Transverse colon (tissue), 4 donors: ENCODE measurements around the gene TSC22D4. TPM values are rescaled to one million over a fixed set of nuclear protein-coding genes. Genes with fewer than 3 reads are reported as not detected.
A peak's percentile ranks its signal among the peaks of the same experiment; 100 is the strongest.
"Not testable (repeated sequence)": the region's sequence is repeated elsewhere in the genome, so short reads cannot be mapped to it uniquely, and the experiment has no call there.

Experiments used
- DNase-seq: peaks from one replicate; pipeline ENCODE4 v3.0.0-alpha.2; 2019
- H3K27ac ChIP-seq, 4 donors: fragments of 200-600 bp; sonication (generic); 2 replicates each; pipeline ENCODE4 v1.5.1; 2016 to 2018; ENCODE audit warnings: inconsistent platforms in 4 of 4
- H3K27me3 ChIP-seq: fragments of 200-600 bp; sonication (generic); 2 replicates; pipeline ENCODE4 v1.5.1; 2017; ENCODE audit warnings: inconsistent platforms
- H3K36me3 ChIP-seq, 4 donors: fragments of 200-600 bp; sonication (generic); 2 replicates each; pipeline ENCODE4 v1.5.1; 2017 to 2019; ENCODE audit warnings: inconsistent platforms in 4 of 4
- H3K4me1 ChIP-seq, 4 donors: fragments of 200-600 bp; sonication (generic); 2 replicates each; pipeline ENCODE4 v1.5.1; 2017 to 2020; ENCODE audit warnings: inconsistent platforms in 4 of 4
- H3K4me3 ChIP-seq, 4 donors: fragments of 200-600 bp; sonication (generic); 1 replicate in 1 of 4; 2 replicates in 3 of 4; pipeline versions ENCODE4 v1.5.1 to v1.6.1; 2017 to 2019; ENCODE audit warnings: inconsistent platforms in 4 of 4
- H3K9me3 ChIP-seq, 2 donors: fragments of 200-600 bp; sonication (generic); 2 replicates each; pipeline ENCODE4 v1.5.1; 2017 to 2019; ENCODE audit warnings: inconsistent platforms in 2 of 2
- CTCF ChIP-seq, 5 experiments: fragments of 200-600 bp in 3 of 5; fragments of 450-650 bp in 2 of 5; sonication (generic) in 3 of 5; IDR thresholded peaks; 1 replicate in 2 of 5; 2 replicates in 3 of 5; pipeline ENCODE4 v1.5.1; 2016 to 2017; ENCODE audit warnings: antibody characterized with exemption in 5 of 5, inconsistent platforms in 3 of 5, mild to moderate bottlenecking in 2 of 5, moderate library complexity in 1 of 5
- EP300 ChIP-seq: sonication (generic); formaldehyde crosslinking; IDR thresholded peaks from one replicate; pipeline ENCODE4 v1.6.1; 2017; ENCODE audit warnings: antibody characterized with exemption, low read depth
- POLR2A ChIP-seq: fragments of 450-650 bp; IDR thresholded peaks from one replicate; pipeline ENCODE4 v1.6.1; 2016; ENCODE audit warnings: antibody characterized with exemption, mild to moderate bottlenecking, moderate library complexity
- POLR2AphosphoS5 ChIP-seq, 3 donors: sonication (generic); formaldehyde crosslinking; IDR thresholded peaks; one replicate each; pipeline ENCODE4 v1.6.1; 2016; ENCODE audit warnings: antibody characterized with exemption in 3 of 3
- WGBS, 2 donors: methylation state at CpG; one replicate each; pipeline ENCODE4 v1.1.5; 2018; ENCODE audit warnings: low coverage in 1 of 2; 5-methylcytosine and 5-hydroxymethylcytosine counted together
- in situ Hi-C, 4 donors: fragments of 200-750 bp; cut with MboI; loops; one replicate each; pipeline versions ENCODE4 v1.15.0 to v1.15.1; 2017; ENCODE audit warnings: low sequenced_read_pairs in 3 of 4, low pct_ligation_motif_present in 1 of 4, low pct_unique_long_range_greater_than_20kb in 1 of 4
- intact Hi-C: fragments of 100-400 bp; cut with DNase I; formaldehyde crosslinking; loops from one replicate; pipeline ENCODE4 v1.15.1; 2023; ENCODE audit warnings: low total_unique reads
- total RNA-seq, 4 donors: library from RNA; depleted of rRNA; stranded (reverse); fragments of >200 nt; gene quantifications; one replicate each; pipeline ENCODE4 v1.1.0, GENCODE V29; 2016

TSC22D4 gene
- total RNA-seq, 4 donors from 2014 or later: 41.6 to 101 (median 67.6) TPM

DNA sequence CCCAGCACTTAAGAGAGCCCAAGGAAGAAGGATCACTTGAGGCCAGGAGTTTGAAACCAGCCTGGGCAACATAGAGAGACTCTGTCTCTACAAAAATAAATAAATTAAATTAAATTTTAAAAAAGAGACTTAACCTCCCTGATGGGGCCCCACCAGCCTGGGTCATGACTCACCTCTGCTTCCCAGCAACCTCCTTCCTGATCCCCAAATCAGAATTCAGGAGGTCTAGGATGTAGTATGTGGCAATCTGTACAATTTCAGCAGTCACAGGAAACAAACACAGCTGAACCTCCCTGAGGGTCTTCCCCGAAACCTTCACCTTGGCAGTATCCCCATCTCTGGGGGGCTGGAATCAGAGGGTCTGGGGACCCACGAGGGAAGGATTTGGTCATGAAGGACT, 33.0 kb downstream of the TSC22D4 start:
- intact Hi-C loops (no loop called here), in situ Hi-C loops (no loop called here)
- H3K36me3 ChIP-seq: no peaks in the 10 kb centered on the region
- no peaks in the 10 kb centered on the region for H3K27me3 ChIP-seq
- H3K27ac ChIP-seq: no peak overlapping the region
- TF ChIP-seq EP300 (no peak), POLR2AphosphoS5 (IDR thresholded peaks at IDR 0.05) (no peak), POLR2A (no peak), CTCF (IDR thresholded peaks at IDR 0.05) (no peak)
- peaks cover 0 to 22% (median 6%) of the 10 kb centered on the region in 4 donors for H3K4me1 ChIP-seq
- no peak overlapping the region for H3K4me3 ChIP-seq
- DNase-seq: no peak
- H3K9me3 ChIP-seq: no peaks in the 10 kb centered on the region
- 83% methylated on average over 2 of the region's 2 CpGs; no CpG with 5 or more reads in 1 of the 2 donors for WGBS, 2 donors

- Histone ChIP-seq H3K27me3 (no peaks in the 10 kb centered on the region), H3K27ac (peak overlapping the region; percentile 5 to 46 (median 32)), H3K4me3 (no peak overlapping the region), H3K4me1 (peaks cover 0 to 16% (median 1%) of the 10 kb centered on the region in 4 donors), H3K9me3 (no peaks in the 10 kb centered on the region), H3K36me3 (no peaks in the 10 kb centered on the region)
- WGBS, 2 donors: 51 to 72% methylated on average over 3 to 14 of the region's 14 CpGs
- intact Hi-C loops: loop anchor here (5.0 kb wide), 1 partner anchor 1808 kb away; no protein-coding TSS in a partner anchor
- in situ Hi-C loops: no loop called here
- peak; percentile 44 for DNase-seq
- peak in 2 of 3 donors; percentile 14 to 26 for TF ChIP-seq POLR2AphosphoS5 (IDR thresholded peaks at IDR 0.05)
- no peak for TF ChIP-seq EP300
- TF ChIP-seq POLR2A: no peak
- TF ChIP-seq CTCF (IDR thresholded peaks at IDR 0.05): no peak
These were observed 34.4 kb downstream of the TSC22D4 start for GRCh38 chr7:100444311-100445278.

- intact Hi-C loops: loop anchor here (5.0 kb wide), 1 partner anchor 1809 kb away; no protein-coding TSS in a partner anchor
- TF ChIP-seq POLR2A: no peak
- TF ChIP-seq EP300: no peak
- no peak overlapping the region for H3K4me3 ChIP-seq
- no peaks in the 10 kb centered on the region for H3K36me3 ChIP-seq
- peak overlapping the region in 2 of 4 donors; percentile 28 to 37 for H3K27ac ChIP-seq
- DNase-seq: no peak
- WGBS, 2 donors: 89 to 90% methylated on average over 4 to 9 of the region's 9 CpGs
- no peaks in the 10 kb centered on the region for H3K27me3 ChIP-seq
- no peaks in the 10 kb centered on the region for H3K9me3 ChIP-seq
- peaks cover 0 to 15% (median 1%) of the 10 kb centered on the region in 4 donors for H3K4me1 ChIP-seq
- in situ Hi-C loops: no loop called here
These were observed 35.7 kb downstream of the TSC22D4 start for GRCh38 chr7:100443096-100443840.

GRCh38 chr7:100441641-100442535, 37.1 kb downstream of the TSC22D4 start:
- 40 to 91% methylated on average over 1 to 11 of the region's 11 CpGs for WGBS, 2 donors
- intact Hi-C loops: loop anchor here (5.0 kb wide), 1 partner anchor 1810 kb away; no protein-coding TSS in a partner anchor
- Histone ChIP-seq H3K27ac (no peak overlapping the region), H3K9me3 (no peaks in the 10 kb centered on the region), H3K4me3 (no peak overlapping the region), H3K4me1 (peaks cover 0 to 16% (median 1%) of the 10 kb centered on the region in 4 donors), H3K27me3 (no peaks in the 10 kb centered on the region), H3K36me3 (no peaks in the 10 kb centered on the region)
- DNase-seq: no peak
- in situ Hi-C loops: no loop called here
- TF ChIP-seq POLR2A (no peak), POLR2AphosphoS5 (IDR thresholded peaks at IDR 0.05) (no peak), EP300 (no peak), CTCF (IDR thresholded peaks at IDR 0.05) (no peak)

DNA sequence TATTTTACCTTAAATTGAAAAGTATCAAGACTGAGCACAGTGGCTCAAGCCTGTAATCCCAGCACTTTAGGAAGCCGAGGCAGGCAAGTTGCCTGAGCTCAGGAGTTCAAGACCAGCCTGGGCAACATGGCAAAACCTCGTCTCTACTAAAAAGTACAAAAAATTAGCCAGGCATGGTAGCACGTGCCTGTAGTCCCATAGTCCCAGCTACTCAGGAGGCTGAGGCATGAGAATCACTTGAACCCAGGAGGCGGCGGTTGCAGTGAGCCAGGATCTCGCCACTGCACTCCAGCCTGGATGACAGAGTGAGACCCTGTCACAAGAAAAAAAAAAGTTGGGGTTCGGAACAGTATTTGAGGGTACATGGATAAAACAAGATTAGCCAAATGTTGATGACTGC, 39.8 kb downstream of the TSC22D4 start:
- peaks cover 11 to 19% (median 12%) of the 10 kb centered on the region in 4 donors for H3K4me1 ChIP-seq
- intact Hi-C loops, DNase-seq, H3K4me3 ChIP-seq, H3K9me3 ChIP-seq, H3K27ac ChIP-seq, in situ Hi-C loops, H3K27me3 ChIP-seq, H3K36me3 ChIP-seq: not testable (repeated sequence)
- WGBS, 2 donors: 86 to 100% methylated on average over 1 to 7 of the region's 7 CpGs

- DNase-seq, in situ Hi-C loops, H3K27ac ChIP-seq, intact Hi-C loops, H3K9me3 ChIP-seq, H3K27me3 ChIP-seq, H3K4me3 ChIP-seq, H3K36me3 ChIP-seq: not testable (repeated sequence)
- 93 to 100% methylated on average over 1 to 8 of the region's 8 CpGs for WGBS, 2 donors
- peaks cover 11 to 22% (median 12%) of the 10 kb centered on the region in 4 donors for H3K4me1 ChIP-seq
These were observed 40.3 kb downstream of the TSC22D4 start for GRCh38 chr7:100438731-100439130.
